Measurements from ENCODE around the gene ASTN1. TPM values are rescaled to one million over a fixed set of nuclear protein-coding genes. Genes with fewer than 3 reads are reported as not detected.

ASTN1 gene
- total and polyA plus RNA-seq, 9 of the 15 experiments (the other 6 are each of a cell fraction or from before 2014, with no cell fraction given) = 0.05 to 0.22 (median 0.18) TPM

- FAIRE-seq (no peak), ATAC-seq (no peak), DNase-seq (ENCODE audit: extremely low read depth in 1 of 4, low spot score in 3 of 4) (no peak)
- H2AFZ ChIP-seq (ENCODE audit: low read depth, low read length) = no peak overlapping the region
- H3K9ac ChIP-seq (ENCODE audit: insufficient read depth in 1 of 2, low read depth in 2 of 2, low read length in 2 of 2) = no peak overlapping the region
- intact Hi-C loops (cut with micrococcal nuclease) = no loop called here
- H3K27ac ChIP-seq (ENCODE audit: extremely low read depth, low read depth, low read length) = no peak overlapping the region
- no peaks in the 10 kb centered on the region for H3K9me3 ChIP-seq (replicated peaks; ENCODE audit: control insufficient read depth, insufficient read depth, low read depth, low read length)
- in situ Hi-C loops (cut with MboI) = no loop called here
- no peaks in the 10 kb centered on the region for H3K79me2 ChIP-seq (ENCODE audit: control insufficient read depth, insufficient read depth, low read length)
- ChIA-PET POLR2A (no interaction called here), CTCF (ENCODE audit: low intra/inter-chr PET ratio) (no interaction called here)
- H3K27me3 ChIP-seq (ENCODE audit: control insufficient read depth in 2 of 2, insufficient read depth in 2 of 2, low read length in 2 of 2) = no peaks in the 10 kb centered on the region
- no TSS peak for BruUV-seq (replicated peaks)
- H3K4me1 ChIP-seq (replicated peaks in 1 of 2; ENCODE audit: control insufficient read depth in 2 of 2, insufficient read depth in 2 of 2, low read length in 2 of 2) = no peaks in the 10 kb centered on the region
- H3K9me1 ChIP-seq (ENCODE audit: control insufficient read depth, insufficient read depth, low read length) = no peaks in the 10 kb centered on the region
- no peaks in the 10 kb centered on the region for H4K20me1 ChIP-seq (replicated peaks; ENCODE audit: control insufficient read depth, insufficient read depth, low read length)
- H3K36me3 ChIP-seq (ENCODE audit: control insufficient read depth, insufficient read depth, low read length) = no peaks in the 10 kb centered on the region
- H3K4me3 ChIP-seq = no peak overlapping the region
- no peak overlapping the region for H3K4me2 ChIP-seq (ENCODE audit: insufficient read depth, low read length)
- TF ChIP-seq ZEB2 (IDR thresholded peaks at IDR 0.05) (no peak), ZNF431 (CRISPR knock-in tag; IDR thresholded peaks at IDR 0.05) (no peak), PATZ1 (CRISPR knock-in tag; IDR thresholded peaks at IDR 0.05; ENCODE audit: borderline replicate concordance) (no peak), POLR2H (tag; IDR thresholded peaks at IDR 0.05; ENCODE audit: low read depth) (no peak), ZFP30 (CRISPR knock-in tag; IDR thresholded peaks at IDR 0.05; ENCODE audit: borderline replicate concordance) (no peak), SMARCA5 (IDR thresholded peaks at IDR 0.05) (no peak)
- 0% methylated on average over 2 of the region's 2 CpGs for WGBS (ENCODE audit: insufficient coverage, low coverage, missing lambda C conversion rate)
These were observed 201.3 kb downstream of the ASTN1 start for GRCh38 chr1:176963181-176963580.

All from K562 (cell line).